Measurements from ENCODE around the gene RIMKLB.
"Not testable (repeated sequence)": the region's sequence is repeated elsewhere in the genome, so short reads cannot be mapped to it uniquely, and the experiment has no call there.

RIMKLB gene

GRCh38 chr12:8779862-8780261 lies 82.1 kb downstream of the RIMKLB start:
- in situ Hi-C loops (cut with MboI; ENCODE audit: low sequenced_read_pairs, unreplicated experiment), result no loop called here
- DNase-seq (ENCODE audit: low spot score), result no peak
- TF ChIP-seq CTCF (IDR thresholded peaks at IDR 0.05; ENCODE audit: borderline replicate concordance, control extremely low read depth, extremely low read depth, insufficient read depth, missing control alignments), result no peak

GRCh38 chr12:8780389-8780788 lies 82.6 kb downstream of the RIMKLB start:
- peak; percentile 25 for TF ChIP-seq CTCF (IDR thresholded peaks at IDR 0.05; ENCODE audit: borderline replicate concordance, control extremely low read depth, extremely low read depth, insufficient read depth, missing control alignments)
- in situ Hi-C loops (cut with MboI; ENCODE audit: low sequenced_read_pairs, unreplicated experiment), result no loop called here
- DNase-seq (ENCODE audit: low spot score), result peak; percentile 27

- in situ Hi-C loops (cut with MboI; ENCODE audit: low sequenced_read_pairs, unreplicated experiment), result no loop called here
- no peak for DNase-seq (ENCODE audit: low spot score)
- TF ChIP-seq CTCF (IDR thresholded peaks at IDR 0.05; ENCODE audit: borderline replicate concordance, control extremely low read depth, extremely low read depth, insufficient read depth, missing control alignments), result no peak
These were observed 83.8 kb downstream of the RIMKLB start for GRCh38 chr12:8781381-8782127.

- no peak for TF ChIP-seq CTCF (IDR thresholded peaks at IDR 0.05; ENCODE audit: borderline replicate concordance, control extremely low read depth, extremely low read depth, insufficient read depth, missing control alignments)
- in situ Hi-C loops (cut with MboI; ENCODE audit: low sequenced_read_pairs, unreplicated experiment), result no loop called here
- no peak for DNase-seq (ENCODE audit: low spot score)
These were observed 86.6 kb downstream of the RIMKLB start for GRCh38 chr12:8784290-8784888.

GRCh38 chr12:8785499-8785898 lies 87.7 kb downstream of the RIMKLB start:
- no peak for DNase-seq (ENCODE audit: low spot score)
- in situ Hi-C loops (cut with MboI; ENCODE audit: low sequenced_read_pairs, unreplicated experiment), result no loop called here
- TF ChIP-seq CTCF (IDR thresholded peaks at IDR 0.05; ENCODE audit: borderline replicate concordance, control extremely low read depth, extremely low read depth, insufficient read depth, missing control alignments), result no peak

- in situ Hi-C loops (cut with MboI; ENCODE audit: low sequenced_read_pairs, unreplicated experiment); DNase-seq (ENCODE audit: low spot score): not testable (repeated sequence)
These were observed 89.4 kb downstream of the RIMKLB start for GRCh38 chr12:8787206-8787605.

GRCh38 chr12:8788706-8789105 lies 90.9 kb downstream of the RIMKLB start:
- in situ Hi-C loops (cut with MboI; ENCODE audit: low sequenced_read_pairs, unreplicated experiment); DNase-seq (ENCODE audit: low spot score): not testable (repeated sequence)

- in situ Hi-C loops (cut with MboI; ENCODE audit: low sequenced_read_pairs, unreplicated experiment); DNase-seq (ENCODE audit: low spot score): not testable (repeated sequence)
These were observed 91.7 kb downstream of the RIMKLB start for GRCh38 chr12:8789341-8790013.

- DNase-seq (ENCODE audit: low spot score); in situ Hi-C loops (cut with MboI; ENCODE audit: low sequenced_read_pairs, unreplicated experiment): not testable (repeated sequence)
These were observed 95.4 kb downstream of the RIMKLB start for GRCh38 chr12:8793226-8793625.

GRCh38 chr12:8794611-8795010 lies 96.8 kb downstream of the RIMKLB start:
- in situ Hi-C loops (cut with MboI; ENCODE audit: low sequenced_read_pairs, unreplicated experiment); DNase-seq (ENCODE audit: low spot score): not testable (repeated sequence)

Data from GM13976 (cell line).